Smooth muscle cell (in vitro differentiated cells): ENCODE data around the gene TLR2. TPM values are rescaled to one million over a fixed set of nuclear protein-coding genes. Genes with fewer than 3 reads are reported as not detected.

ENCODE experiments used
- DNase-seq: peaks from one replicate; lab custom pipeline; 2025; ENCODE audit not compliant: unreplicated experiment; lab: John Stamatoyannopoulos, UW
- H2AFZ ChIP-seq: fragments of 200-600 bp; sonication (generic); 2 replicates; pipeline ENCODE4 v1.6.0; 2016; ENCODE audit warnings: antibody characterized with exemption, low read depth, mild to moderate bottlenecking
- H3F3A ChIP-seq: fragments of 200-600 bp; sonication (generic); 2 replicates; pipeline ENCODE4 v1.6.0; 2017; ENCODE audit warnings: antibody characterized with exemption, low read depth
- H3K27ac ChIP-seq: fragments of 200-600 bp; sonication (generic); 2 replicates; pipeline ENCODE4 v1.5.1; 2016; ENCODE audit warnings: low read depth, mild to moderate bottlenecking
- H3K27me3 ChIP-seq: fragments of 200-600 bp; sonication (generic); 2 replicates; pipeline ENCODE4 v1.6.1; 2016; ENCODE audit warnings: low read depth, mild to moderate bottlenecking
- H3K36me3 ChIP-seq: fragments of 200-600 bp; sonication (generic); 2 replicates; pipeline ENCODE4 v1.5.1; 2016; ENCODE audit warnings: low read depth
- H3K4me1 ChIP-seq: fragments of 200-600 bp; sonication (generic); 2 replicates; pipeline ENCODE4 v1.5.1; 2016; ENCODE audit warnings: low read depth
- H3K4me2 ChIP-seq: fragments of 200-600 bp; sonication (generic); 2 replicates; pipeline ENCODE4 v1.6.0; 2016; ENCODE audit warnings: mild to moderate bottlenecking
- H3K4me3 ChIP-seq: fragments of 200-600 bp; sonication (generic); 2 replicates; pipeline ENCODE4 v1.5.1; 2016; ENCODE audit warnings: mild to moderate bottlenecking
- H3K79me2 ChIP-seq: fragments of 200-600 bp; sonication (generic); 2 replicates; pipeline ENCODE4 v1.6.0; 2016; ENCODE audit warnings: low read depth, mild to moderate bottlenecking
- H3K9ac ChIP-seq: fragments of 200-600 bp; sonication (generic); 2 replicates; pipeline ENCODE4 v1.6.0; 2016; ENCODE audit warnings: low read depth
- H3K9me3 ChIP-seq: fragments of 200-600 bp; sonication (generic); replicated peaks from 2 replicates; pipeline ENCODE4 v1.5.1; 2016; ENCODE audit warnings: low read depth
- H4K20me1 ChIP-seq: fragments of 200-600 bp; sonication (generic); 2 replicates; pipeline ENCODE4 v1.6.0; 2016; ENCODE audit warnings: low read depth
- CTCF ChIP-seq: fragments of 200-600 bp; sonication (generic); IDR thresholded peaks from 2 replicates; pipeline ENCODE4 v1.5.1; 2017; ENCODE audit warnings: borderline replicate concordance, mild to moderate bottlenecking, antibody characterized with exemption; ENCODE audit not compliant: insufficient read depth, poor library complexity, severe bottlenecking
- WGBS: methylation state at CpG from one replicate; pipeline ENCODE4 v1.1.7; 2016; ENCODE audit warnings: low lambda C conversion rate; 5-methylcytosine and 5-hydroxymethylcytosine counted together
- polyA plus RNA-seq: library from polyadenylated mRNA; unstranded; fragments of >200 nt; fragmentation: Nextera tagmentation; extraction: Ambion mirVana; gene quantifications from 2 replicates; pipeline ENCODE4 v1.2.1, GENCODE V29; 2016
- total RNA-seq: library from RNA; depleted of rRNA; stranded (reverse); fragments of >200 nt; gene quantifications from 2 replicates; pipeline ENCODE4 v1.2.3, GENCODE V29; 2014

TLR2 gene
- total RNA-seq (0.31 TPM in 1 of 2 replicates, not detected in the other), polyA plus RNA-seq (not detected in 2 replicates)

- H3K4me1 ChIP-seq = peaks cover 8% of the 10 kb centered on the region
- no peaks in the 10 kb centered on the region for H3K79me2 ChIP-seq
- no peaks in the 10 kb centered on the region for H3K9me3 ChIP-seq
- H3K9ac ChIP-seq = no peak within 1 kb of the TSS
- peak; percentile 2 for DNase-seq
- H3K4me2 ChIP-seq = peak within 1 kb of the TSS; percentile 99
- no peak for TF ChIP-seq CTCF
- peak within 1 kb of the TSS; percentile 63 for H3K4me3 ChIP-seq
- peaks cover 49% of the 10 kb centered on the region for H3K27me3 ChIP-seq
- H2AFZ ChIP-seq = peak within 1 kb of the TSS; percentile 93
- H3F3A ChIP-seq = no peaks in the 10 kb centered on the region
- 2% methylated on average over 64 of the region's 75 CpGs for WGBS
- H3K27ac ChIP-seq = no peak within 1 kb of the TSS
- H3K36me3 ChIP-seq = no peaks in the 10 kb centered on the region
- H4K20me1 ChIP-seq = no peaks in the 10 kb centered on the region
Measured at GRCh38 chr4:153684182-153684970, at the start of gene TLR2. Gene TLR2, plus strand, starts transcription at chr4:153684280. Its CDS starts 18,628 bp downstream, at chr4:153702908.

- Histone ChIP-seq H4K20me1 (no peaks in the 10 kb centered on the region), H3K79me2 (no peaks in the 10 kb centered on the region), H3F3A (no peaks in the 10 kb centered on the region), H3K9me3 (no peaks in the 10 kb centered on the region), H3K9ac (no peak overlapping the region), H3K27me3 (no peaks in the 10 kb centered on the region), H3K4me2 (no peak overlapping the region), H3K4me3 (no peak overlapping the region), H2AFZ (no peak overlapping the region), H3K27ac (no peak overlapping the region), H3K4me1 (no peaks in the 10 kb centered on the region), H3K36me3 (no peaks in the 10 kb centered on the region)
- DNase-seq = no peak
- WGBS = 88% methylated on average over 3 of the region's 3 CpGs
- peak; percentile 55 for TF ChIP-seq CTCF
Measured at GRCh38 chr4:153634738-153635353, 49.2 kb upstream of the TLR2 start.

GRCh38 chr4:153635846-153636245 is 48.2 kb upstream of the TLR2 start:
- WGBS = 86% methylated on average over 6 of the region's 6 CpGs
- no peak for DNase-seq
- no peak for TF ChIP-seq CTCF
- Histone ChIP-seq H2AFZ (no peak overlapping the region), H3K4me1 (no peaks in the 10 kb centered on the region), H3K36me3 (no peaks in the 10 kb centered on the region), H3K4me2 (no peak overlapping the region), H3K9ac (no peak overlapping the region), H3K27ac (no peak overlapping the region), H3K27me3 (no peaks in the 10 kb centered on the region), H3F3A (no peaks in the 10 kb centered on the region), H3K9me3 (no peaks in the 10 kb centered on the region), H3K4me3 (no peak overlapping the region), H4K20me1 (no peaks in the 10 kb centered on the region), H3K79me2 (no peaks in the 10 kb centered on the region)
